Left colon (tissue), 2 donors: Measurements from ENCODE around the gene CYP4F12. TPM values are rescaled to one million over a fixed set of nuclear protein-coding genes. Genes with fewer than 3 reads are reported as not detected.
"Not testable (repeated sequence)": the region's sequence is repeated elsewhere in the genome, so short reads cannot be mapped to it uniquely, and the experiment has no call there.

Experiments
- ATAC-seq: fragments of 200-7000 bp; cut with Tn5 transposase; one replicate; pipeline ENCODE4 v1.9.1; 2020; ENCODE audit warnings: mild to moderate bottlenecking, moderate library complexity
- DNase-seq, 2 donors: peaks; one replicate each; pipeline ENCODE4 v3.0.0-alpha.2; 2020
- intact Hi-C, 2 donors: fragments of 100-400 bp; cut with DNase I in 1 of 2; cut with micrococcal nuclease in 1 of 2; formaldehyde crosslinking; loops; one replicate each; pipeline versions ENCODE4 v1.11.2 to v1.14.0; 2022; cut with DNase I, micrococcal nuclease
- total RNA-seq, 2 donors: library from RNA; stranded (reverse); fragmentation: NEBNext Ultra II Directional; extraction: Animal tissue kit (Norgen Biotek cat#: 25700); gene quantifications; one replicate each; pipeline ENCODE4 v1.2.1, GENCODE V29; 2021
- donor health status: DM: no; HTN: no; CAD: no.
- donor health status: DM: yes; HTN: yes; CAD: no.

CYP4F12 gene
- total RNA-seq, 2 donors from 2014 or later, result 93.3 to 113 TPM

DNA sequence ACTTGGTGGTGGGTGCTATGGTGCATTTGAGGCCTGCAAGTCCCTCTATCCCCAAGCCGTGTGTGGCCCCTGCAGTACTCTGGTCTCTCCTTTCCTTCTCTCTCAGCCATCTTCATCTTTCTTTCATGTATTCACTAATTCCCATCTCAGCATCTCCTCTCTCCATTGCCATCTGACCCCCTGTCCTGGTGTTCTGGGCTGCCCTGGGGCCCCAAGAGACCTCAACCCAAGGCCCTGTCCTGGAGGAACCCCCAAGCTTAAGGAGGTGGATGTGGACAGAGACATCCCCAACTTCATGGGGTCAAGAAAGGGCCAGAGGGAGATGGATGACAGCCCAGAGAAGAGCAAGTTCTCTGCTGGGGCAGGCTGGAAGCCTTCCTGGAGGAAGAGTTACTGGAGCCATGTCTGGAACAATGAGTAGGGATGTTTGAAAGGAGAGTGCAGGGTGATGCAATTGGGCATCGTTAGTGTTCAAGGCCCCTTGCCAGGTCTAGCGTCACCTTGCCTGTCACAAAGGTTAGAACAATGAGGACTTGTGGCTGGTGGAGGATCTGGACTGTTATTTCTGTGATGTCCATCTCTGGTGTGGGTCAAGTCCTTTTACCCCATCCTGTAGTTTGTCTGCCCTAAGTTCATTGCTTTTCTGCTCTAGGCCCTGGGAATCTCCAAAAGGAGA lies 28.7 kb upstream of the CYP4F12 start:
- no peak for ATAC-seq
- intact Hi-C loops, result no loop called here
- DNase-seq, result no peak

DNA sequence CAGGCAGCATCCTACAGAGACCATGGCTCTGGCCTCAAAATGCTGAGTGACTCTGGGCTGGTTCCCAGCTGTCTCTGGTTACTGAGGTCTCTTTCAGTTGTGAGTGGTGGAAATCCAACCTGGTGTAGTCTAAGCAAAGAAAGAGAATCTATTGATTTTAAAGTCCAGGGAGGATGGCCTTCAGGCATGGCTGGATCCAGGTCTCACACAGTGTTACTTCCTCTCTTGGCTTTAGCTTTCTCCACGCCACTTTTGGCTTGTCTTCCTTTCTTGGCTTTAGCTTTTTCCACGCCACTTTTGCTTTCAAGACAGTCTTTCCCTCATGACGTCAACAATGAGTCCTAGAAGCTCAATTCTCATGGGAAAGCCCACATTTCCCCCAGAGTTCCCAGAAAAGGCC lies 28.1 kb upstream of the CYP4F12 start:
- no peak for DNase-seq
- intact Hi-C loops, result loop anchor here in 1 of 2 donors (5.0 kb wide), 1 partner anchor 367 kb away; no protein-coding TSS in a partner anchor

DNA sequence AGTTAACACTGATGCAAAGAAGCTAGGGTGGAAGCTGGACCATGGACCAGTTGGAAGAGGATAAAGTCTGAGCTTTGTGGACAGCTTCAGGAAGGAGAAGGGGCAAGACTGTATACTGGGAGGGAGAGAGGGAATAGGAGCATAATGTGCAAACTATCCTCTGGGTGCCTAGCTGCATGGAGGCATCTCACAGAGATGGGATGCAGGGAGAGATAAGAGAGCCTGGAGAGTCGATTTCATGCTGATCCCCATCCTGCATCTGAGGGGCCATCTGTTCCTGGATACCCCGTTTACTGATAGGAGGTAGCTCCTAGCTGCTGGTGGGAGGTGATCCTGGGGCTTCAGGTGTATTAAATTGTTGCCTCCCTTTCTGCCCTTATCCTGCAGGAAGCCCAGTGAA lies 23.4 kb upstream of the CYP4F12 start:
- DNase-seq, result no peak
- intact Hi-C loops, result loop anchor here in 1 of 2 donors (5.0 kb wide), 1 partner anchor 363 kb away; no protein-coding TSS in a partner anchor
- no peak for ATAC-seq

More for the DNA sequence above, 28.1 kb upstream of the CYP4F12 start:
- no peak for ATAC-seq

DNA sequence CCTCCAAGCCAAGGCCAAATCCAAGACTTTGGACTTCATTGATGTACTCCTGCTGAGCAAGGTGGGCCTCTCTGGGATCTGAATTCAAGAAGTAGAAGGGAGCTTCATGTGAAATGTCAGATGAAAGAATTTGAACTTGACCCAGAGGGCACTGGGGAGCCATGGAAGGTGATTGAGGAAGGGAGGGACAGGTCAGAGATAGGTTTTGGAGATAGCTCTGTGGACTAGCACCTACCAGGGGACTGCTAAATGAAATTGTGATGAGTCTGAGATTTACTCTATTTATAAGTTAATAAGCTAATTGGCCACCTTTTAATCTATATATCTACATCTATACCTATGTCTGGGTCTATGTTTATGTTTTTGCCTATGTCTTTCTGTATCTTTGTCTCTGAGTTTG lies 22.8 kb upstream of the CYP4F12 start:
- intact Hi-C loops, ATAC-seq, DNase-seq: not testable (repeated sequence)

DNA sequence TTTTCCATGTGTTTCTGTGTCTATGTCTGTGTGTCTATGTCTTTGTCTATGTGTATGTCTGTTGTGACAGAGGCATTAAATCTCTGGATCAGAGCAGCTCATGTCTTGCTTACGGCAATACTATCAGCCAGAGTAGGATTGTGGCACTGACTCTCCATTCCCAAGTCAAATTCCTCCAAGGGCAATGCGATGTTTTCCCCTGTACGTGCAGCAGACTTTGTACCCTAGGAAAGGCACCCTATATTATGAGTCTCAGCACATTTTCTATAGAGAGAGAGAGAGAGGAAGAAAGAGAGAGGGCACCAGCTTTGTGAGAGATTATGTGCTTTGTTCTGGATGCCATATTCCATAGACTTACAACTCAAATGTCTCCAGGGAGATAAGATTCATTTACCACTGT lies 21.1 kb upstream of the CYP4F12 start:
- intact Hi-C loops, result no loop called here
- DNase-seq, result no peak
- no peak for ATAC-seq

DNA sequence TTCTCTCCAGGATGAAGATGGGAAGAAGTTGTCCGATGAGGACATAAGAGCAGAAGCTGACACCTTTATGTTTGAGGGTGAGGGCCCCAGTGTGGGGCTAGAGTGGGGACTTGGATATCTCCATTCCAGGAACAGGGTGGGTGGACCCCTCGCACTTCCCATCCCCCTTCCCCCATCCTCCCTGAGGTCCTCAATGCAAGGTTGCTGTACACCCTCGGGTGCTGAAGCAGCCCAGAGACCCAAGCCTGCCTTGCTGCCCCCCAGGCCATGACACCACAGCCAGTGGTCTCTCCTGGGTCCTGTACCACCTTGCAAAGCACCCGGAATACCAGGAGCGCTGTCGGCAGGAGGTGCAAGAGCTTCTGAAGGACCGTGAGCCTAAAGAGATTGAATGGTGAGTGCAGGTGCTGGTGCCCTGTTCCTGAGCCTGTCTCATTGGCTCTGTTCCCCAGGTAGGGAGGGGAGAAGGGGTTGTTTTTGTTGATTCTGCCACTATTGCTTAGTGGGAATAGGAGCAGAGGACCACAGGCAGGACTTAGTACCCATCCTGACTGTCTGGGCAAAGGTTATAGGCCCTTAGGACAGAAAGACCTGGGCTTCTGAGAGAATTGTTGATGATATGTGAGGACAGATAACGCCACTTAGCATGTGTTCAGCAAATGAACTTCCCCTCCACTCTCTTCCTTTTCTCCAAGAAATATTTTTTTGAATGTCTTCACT lies 20.2 kb upstream of the CYP4F12 start:
- ATAC-seq (no peak), DNase-seq (no peak)
- intact Hi-C loops, result no loop called here

DNA sequence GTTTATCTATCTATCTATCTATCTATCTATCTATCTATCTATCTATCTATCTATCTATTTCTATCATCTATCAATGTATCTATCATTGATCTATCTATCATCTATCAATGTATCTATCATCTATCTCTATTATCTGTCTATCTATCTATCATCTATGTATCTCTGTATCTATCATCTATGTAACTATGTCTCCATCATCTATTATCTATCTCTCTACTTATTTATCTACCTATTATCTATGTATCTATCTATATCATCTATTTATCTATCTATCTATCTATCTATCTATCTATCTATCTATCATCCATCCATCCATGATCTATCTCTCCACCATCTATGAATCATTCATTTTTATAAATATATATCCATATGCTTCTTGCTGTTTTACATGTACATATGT lies 16.4 kb upstream of the CYP4F12 start:
- intact Hi-C loops, result no loop called here
- DNase-seq, result no peak
- ATAC-seq, result no peak

DNA sequence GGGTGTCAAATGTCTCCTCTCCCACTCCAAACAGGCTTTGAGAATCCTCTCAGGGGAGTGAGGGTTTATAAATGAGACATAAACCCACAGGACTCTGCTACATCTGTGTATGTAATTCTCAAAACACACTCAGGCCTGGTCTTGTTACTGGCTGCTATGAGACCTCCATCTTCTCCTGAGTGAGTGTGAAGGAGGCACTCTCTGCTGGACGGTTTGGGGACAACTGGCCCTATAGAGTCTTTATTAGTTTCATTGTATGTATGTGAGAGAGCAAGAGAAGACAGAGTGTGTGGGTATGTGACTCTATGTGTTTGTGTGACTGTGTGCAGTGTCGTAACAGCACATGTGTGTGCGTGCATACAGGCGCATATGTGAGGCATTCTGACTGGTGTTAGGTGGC lies 9.6 kb upstream of the CYP4F12 start:
- DNase-seq (no peak), ATAC-seq (no peak)
- intact Hi-C loops, result no loop called here

DNA sequence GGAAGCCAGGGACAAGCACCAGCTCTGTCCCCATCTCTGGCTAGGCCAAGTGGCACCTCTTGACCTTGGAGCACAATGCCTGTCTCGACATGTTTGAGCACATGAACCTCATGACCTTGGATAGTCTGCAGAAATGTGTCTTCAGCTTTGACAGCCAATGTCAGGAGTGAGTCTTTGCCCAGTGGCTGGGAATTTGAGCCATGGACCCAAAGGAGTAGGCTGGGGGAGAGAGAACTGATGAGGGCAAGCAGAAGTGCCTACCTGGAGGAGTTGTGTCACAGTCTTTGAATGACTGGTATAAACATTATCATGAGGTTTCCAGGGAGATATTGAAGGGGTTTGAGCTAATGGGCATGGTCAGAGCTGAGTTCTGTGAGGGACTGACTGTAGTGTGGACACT lies 6.7 kb upstream of the CYP4F12 start:
- ATAC-seq (no peak), DNase-seq (no peak)
- intact Hi-C loops, result no loop called here

DNA sequence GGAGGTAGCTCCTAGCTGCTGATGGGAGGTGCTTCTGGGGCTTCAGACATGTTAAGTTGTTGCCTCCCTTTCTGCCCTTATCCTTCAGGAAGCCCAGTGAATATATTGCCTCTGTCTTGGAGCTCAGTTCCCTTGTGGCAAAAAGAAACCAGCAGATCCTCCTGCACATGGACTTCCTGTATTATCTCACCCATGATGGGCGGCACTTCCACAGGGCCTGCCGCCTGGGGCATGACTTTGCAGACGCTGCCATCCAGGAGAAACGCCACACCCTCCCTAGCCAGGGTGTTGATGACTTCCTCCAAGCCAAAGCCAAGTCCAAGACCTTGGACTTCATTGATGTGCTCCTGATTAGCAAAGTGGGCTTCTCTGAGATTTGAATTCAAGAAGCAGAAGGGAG lies 6.0 kb upstream of the CYP4F12 start:
- intact Hi-C loops, result no loop called here
- ATAC-seq (peak; percentile 98), DNase-seq (peak; percentile 53 to 67)

DNA sequence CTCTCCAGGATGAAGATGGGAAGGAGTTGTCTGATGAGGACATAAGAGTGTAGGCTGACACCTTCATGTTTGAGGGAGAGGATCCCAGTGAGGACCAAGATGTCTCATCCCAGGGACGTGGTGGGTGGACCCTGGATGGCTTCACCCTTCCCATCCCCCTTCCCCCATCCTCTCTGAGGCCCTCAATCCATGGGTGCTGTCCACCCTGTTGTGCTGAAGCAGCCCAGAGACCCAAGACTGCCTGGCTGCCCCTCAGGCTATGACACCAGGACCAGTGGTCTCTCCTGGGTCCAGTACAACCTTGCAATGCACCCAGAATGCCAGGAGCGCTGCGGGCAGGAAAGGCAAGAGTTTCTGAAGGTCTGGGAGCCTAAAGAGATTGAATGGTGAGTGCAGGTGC lies 3.4 kb upstream of the CYP4F12 start:
- no peak for DNase-seq
- ATAC-seq, result no peak
- intact Hi-C loops, result no loop called here

DNA sequence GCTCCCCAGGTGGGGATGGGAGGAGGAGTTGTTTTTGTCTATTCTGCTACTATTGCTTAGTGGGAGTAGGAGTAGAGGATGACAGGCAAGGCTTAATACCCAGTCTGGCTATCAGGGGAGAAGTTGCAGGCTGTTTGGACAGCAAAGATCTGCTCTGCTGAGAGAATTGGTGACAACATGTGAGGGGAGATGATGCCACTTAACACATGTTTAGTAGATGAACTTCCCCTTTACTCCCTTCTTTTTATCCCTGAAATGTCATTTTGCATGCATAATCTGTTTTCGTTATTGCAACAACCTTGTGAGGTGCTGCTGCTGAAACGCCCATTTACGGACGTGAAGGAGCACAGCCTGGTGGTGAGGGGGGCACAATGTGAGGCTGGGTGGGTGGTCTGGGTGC lies 3.0 kb upstream of the CYP4F12 start:
- DNase-seq (no peak), ATAC-seq (no peak)
- intact Hi-C loops, result no loop called here

DNA sequence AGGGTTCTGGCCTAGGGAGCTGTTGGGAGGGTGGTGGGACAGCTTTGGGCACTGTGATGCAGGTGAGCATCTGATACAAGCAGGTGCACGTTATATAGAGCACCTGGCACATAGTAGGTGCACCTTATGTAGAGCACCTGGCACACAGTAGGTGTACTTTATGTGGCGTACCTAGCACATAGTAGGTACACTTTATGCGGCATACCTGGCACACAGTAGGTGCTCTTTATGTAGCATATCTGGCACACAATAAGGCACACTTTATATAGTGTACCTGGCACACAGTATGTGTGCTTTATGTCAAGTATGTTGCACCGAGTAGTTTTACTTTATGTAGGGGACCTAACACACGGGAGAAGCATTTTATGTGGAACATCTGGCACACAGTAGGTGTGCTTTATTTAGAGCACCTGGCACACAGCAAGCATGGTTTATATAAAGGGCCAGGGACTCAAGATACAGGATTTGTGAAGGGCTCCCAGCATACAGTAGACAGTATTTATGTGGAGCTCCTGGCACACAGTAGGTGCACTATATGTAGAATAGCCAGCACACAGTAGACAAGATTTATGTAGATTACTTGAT lies 1.6 kb upstream of the CYP4F12 start:
- no peak for ATAC-seq
- no peak for DNase-seq
- intact Hi-C loops, result no loop called here

DNA sequence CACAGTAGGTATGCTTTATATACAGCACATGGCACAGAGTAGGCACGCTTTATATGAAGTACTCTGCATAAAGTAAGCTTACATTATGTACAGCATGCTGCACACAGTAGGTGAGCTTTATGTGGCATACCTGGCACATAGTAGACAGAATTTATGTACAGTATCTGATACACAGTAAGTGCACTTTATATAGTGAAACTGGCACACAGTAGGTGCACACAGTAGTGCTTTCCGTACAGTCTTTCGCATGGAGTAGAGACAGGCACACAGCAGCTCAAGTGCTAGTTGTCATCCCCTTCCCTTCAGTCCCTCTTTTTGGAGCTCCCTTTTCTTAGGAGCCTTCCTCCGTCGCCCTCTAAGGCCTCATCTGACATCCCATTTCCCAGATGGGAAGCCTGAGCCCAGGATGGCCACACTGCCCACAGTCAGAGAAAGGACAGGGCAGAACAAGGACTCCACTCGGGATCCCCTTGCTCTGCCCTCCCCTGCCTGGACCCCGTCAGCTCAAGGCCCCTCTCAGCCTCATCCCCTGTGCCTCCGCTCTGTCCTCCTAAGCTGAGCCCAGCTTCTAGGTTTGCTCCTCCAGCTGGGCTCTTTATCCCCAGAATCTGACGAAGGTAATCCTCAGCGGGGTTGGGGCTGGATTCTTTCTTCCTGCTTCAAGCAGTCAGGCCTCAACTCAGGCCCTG lies 852 bp upstream of the CYP4F12 start:
- DNase-seq, result no peak
- ATAC-seq, result no peak
- intact Hi-C loops, result no loop called here

DNA sequence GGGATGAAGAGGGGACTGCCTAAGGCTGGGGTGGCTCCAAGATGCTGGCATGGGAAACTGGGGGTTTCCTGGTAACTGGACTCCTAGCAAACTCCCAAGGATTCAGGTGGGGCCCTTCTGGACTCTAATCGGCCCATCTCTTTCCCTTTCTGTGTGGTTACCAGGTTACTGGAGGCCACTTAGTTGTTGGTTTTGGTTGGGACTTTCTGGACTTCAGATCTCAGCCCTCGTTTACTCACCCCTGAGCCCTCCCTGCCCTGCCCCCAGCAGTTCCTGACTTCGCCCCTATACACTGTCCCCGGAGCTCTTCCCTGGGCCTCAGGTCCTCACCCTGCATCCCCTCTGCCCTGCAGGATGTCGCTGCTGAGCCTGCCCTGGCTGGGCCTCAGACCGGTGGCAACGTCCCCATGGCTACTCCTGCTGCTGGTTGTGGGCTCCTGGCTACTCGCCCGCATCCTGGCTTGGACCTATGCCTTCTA lies 328 bp downstream of the CYP4F12 start:
- intact Hi-C loops, result no loop called here
- ATAC-seq (peak; percentile 58), DNase-seq (peak; percentile 54 to 58)

DNA sequence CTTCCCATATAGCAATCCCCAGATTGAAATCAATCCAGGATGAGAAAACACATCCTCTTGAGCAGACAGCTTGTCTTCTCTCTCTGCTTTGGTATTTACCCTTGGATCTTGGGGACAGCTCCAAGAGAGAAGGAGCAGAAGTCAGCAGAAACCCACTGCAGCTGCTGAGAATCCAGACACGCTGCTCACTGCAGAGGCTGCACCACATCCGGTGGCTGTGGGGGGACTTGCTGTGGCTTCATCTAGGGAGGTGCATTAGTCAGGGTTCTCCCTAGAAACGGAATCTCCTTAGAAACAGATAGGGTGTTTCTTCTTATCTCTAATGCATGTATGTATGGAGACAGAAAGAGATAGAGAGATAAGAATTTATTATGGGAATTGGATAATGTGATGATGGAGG lies 2.7 kb downstream of the CYP4F12 start:
- DNase-seq (no peak), ATAC-seq (no peak)
- intact Hi-C loops, result no loop called here

DNA sequence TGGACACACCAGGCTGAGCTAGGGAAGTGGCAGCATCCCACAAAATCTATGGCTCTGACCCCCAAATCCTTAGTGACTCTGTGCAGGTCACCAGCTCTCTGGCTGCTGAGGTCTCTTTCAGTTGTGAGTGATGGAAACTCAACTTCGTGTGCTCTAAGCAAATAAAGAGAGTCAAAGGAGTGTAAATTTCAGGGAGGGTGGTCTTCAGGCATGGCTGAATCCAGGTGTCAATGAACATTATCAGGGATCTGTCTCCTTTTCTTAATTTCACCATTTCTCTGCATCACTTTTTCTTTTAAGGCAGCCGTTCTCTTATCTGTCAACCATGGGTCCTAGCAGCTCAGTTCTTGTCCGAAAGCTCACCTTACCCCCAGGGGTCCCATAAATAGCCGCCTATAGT lies 6.2 kb downstream of the CYP4F12 start:
- intact Hi-C loops, result no loop called here
- DNase-seq (no peak), ATAC-seq (no peak)

DNA sequence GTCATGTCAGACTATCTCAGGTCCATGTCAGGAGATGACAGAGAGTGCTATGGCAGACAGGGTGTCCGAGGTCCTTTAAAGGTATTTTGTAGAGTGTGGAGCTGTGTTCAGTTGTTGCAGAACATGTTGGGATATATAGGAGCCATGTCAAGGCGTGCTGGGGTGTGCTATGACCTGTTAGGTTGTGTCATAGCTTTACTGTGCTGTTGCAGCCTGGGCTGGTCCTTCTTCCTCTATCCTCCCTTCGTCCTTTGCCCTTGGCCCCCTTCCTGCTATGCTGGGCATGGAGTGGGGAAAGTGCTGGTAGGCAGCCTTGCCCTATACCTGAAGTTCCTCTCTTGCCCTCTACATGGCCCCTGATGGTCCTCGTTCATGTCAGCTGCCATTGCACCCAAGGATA lies 7.0 kb downstream of the CYP4F12 start:
- ATAC-seq, intact Hi-C loops, DNase-seq: not testable (repeated sequence)

DNA sequence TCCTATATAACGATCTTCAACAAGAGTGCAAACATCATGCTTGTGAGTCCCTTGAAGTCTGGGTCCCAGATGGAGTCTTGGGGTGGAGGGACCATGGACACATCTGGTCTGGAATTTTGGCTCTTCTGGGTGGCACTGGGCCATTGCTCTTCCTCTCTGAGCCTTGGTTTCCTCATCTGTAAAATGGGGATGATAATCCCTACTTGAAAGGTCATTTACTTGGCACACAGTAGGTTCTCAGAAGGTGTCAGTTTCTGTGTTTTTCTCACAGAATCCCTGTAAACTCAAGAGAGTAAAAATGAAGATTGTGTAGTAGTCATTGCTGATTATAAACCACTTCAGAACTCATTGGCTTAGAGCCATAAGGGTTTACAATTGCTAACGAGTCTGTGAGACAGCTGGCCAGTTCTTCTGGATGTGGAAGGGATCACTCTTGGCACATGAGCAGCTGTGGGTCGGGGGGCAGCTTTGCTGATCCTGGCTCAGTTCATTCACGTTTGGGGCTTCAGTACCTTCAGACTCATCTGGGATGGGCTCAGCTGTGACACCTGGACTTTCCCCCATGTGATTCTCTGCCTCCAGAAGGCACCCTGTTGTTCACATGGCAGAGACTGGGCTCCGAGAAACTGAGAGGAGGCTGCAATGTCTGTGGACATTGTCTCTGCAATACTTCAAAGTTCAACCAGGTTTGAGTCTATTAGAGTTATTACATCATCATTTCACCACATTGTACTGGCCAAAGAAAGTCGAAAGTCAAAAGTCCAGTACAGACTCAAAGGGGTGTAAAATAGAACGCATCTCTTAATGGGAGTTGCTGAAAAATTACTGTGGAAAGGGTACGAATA lies 7.8 kb downstream of the CYP4F12 start:
- no peak for ATAC-seq
- intact Hi-C loops, result no loop called here
- no peak for DNase-seq
